HEK293T (cell line): ENCODE data around the gene CHD9NB.

Source experiments
- ARNT ChIP-seq: fragments of 450-650 bp; IDR thresholded peaks from 2 replicates; pipeline ENCODE4 v1.6.1; 2017; ENCODE audit warnings: mild to moderate bottlenecking
- FOXA1 ChIP-seq: fragments of 450-650 bp; IDR thresholded peaks from 2 replicates; pipeline ENCODE4 v1.6.1; 2016; ENCODE audit warnings: mild to moderate bottlenecking
- FOXK2 ChIP-seq: fragments of 450-650 bp; IDR thresholded peaks from 2 replicates; pipeline ENCODE4 v1.6.1; 2016; ENCODE audit warnings: mild to moderate bottlenecking
- FOXM1 ChIP-seq: fragments of 450-650 bp; IDR thresholded peaks from 2 replicates; pipeline ENCODE4 v1.6.1; 2017; ENCODE audit warnings: mild to moderate bottlenecking, borderline replicate concordance
- NFRKB ChIP-seq: fragments of 450-650 bp; IDR thresholded peaks from 2 replicates; pipeline ENCODE4 v1.6.1; 2016; ENCODE audit warnings: mild to moderate bottlenecking, moderate library complexity
- PKNOX1 ChIP-seq: fragments of 450-650 bp; IDR thresholded peaks from 2 replicates; pipeline ENCODE4 v1.6.1; 2016
- SUZ12 ChIP-seq: fragments of 450-650 bp; IDR thresholded peaks from 2 replicates; pipeline ENCODE4 v1.6.1; 2016; ENCODE audit warnings: mild to moderate bottlenecking

GRCh38 chr16:53081686-53082407 is 29.1 kb upstream of the CHD9NB start:
- TF ChIP-seq ARNT = no peak
- TF ChIP-seq PKNOX1 = no peak
- no peak for TF ChIP-seq NFRKB
- no peak for TF ChIP-seq SUZ12
- no peak for TF ChIP-seq FOXM1
- no peak for TF ChIP-seq FOXK2
- no peak for TF ChIP-seq FOXA1
